ES-I3 (cell line): ENCODE measurements around the gene GNPNAT1.
"Not testable (repeated sequence)": the region's sequence is repeated elsewhere in the genome, so short reads cannot be mapped to it uniquely, and the experiment has no call there.

ENCODE experiments used
- H3K36me3 ChIP-seq: 2 replicates; pipeline ENCODE4 v1.6.1; 2013; ENCODE audit warnings: mild to moderate bottlenecking, low read length, control low read depth, moderate library complexity; ENCODE audit not compliant: insufficient read depth
- H3K4me1 ChIP-seq: 2 replicates; pipeline ENCODE4 v1.6.1; 2013; ENCODE audit warnings: mild to moderate bottlenecking, control low read depth, low read length; ENCODE audit not compliant: insufficient read depth
- H3K9ac ChIP-seq: 2 replicates; pipeline ENCODE4 v1.6.1; 2013; ENCODE audit warnings: low read depth, mild to moderate bottlenecking, low read length, moderate library complexity
- H3K9me3 ChIP-seq: 2 replicates; pipeline ENCODE4 v1.6.1; 2013; ENCODE audit warnings: mild to moderate bottlenecking, low read length, moderate library complexity; ENCODE audit not compliant: control insufficient read depth, insufficient read depth

GNPNAT1 gene

GRCh38 chr14:52769887-52770286, 21.5 kb downstream of the GNPNAT1 start:
- H3K9ac ChIP-seq, result no peak overlapping the region
- H3K9me3 ChIP-seq, result no peaks in the 10 kb centered on the region
- H3K4me1 ChIP-seq, result no peaks in the 10 kb centered on the region
- no peaks in the 10 kb centered on the region; the same call in 1 of the 2 replicates for H3K36me3 ChIP-seq

- no peaks in the 10 kb centered on the region for H3K4me1 ChIP-seq
- no peak overlapping the region for H3K9ac ChIP-seq
- H3K36me3 ChIP-seq, result no peaks in the 10 kb centered on the region; the same call in 1 of the 2 replicates
- H3K9me3 ChIP-seq, result no peaks in the 10 kb centered on the region
Observed at GRCh38 chr14:52767058-52767833, 24.2 kb downstream of the GNPNAT1 start.

- not testable (repeated sequence) for H3K36me3 ChIP-seq, H3K4me1 ChIP-seq, H3K9ac ChIP-seq, H3K9me3 ChIP-seq
Observed at GRCh38 chr14:52762923-52763322, 28.5 kb downstream of the GNPNAT1 start.

- Histone ChIP-seq H3K36me3 (no peaks in the 10 kb centered on the region), H3K4me1 (no peaks in the 10 kb centered on the region), H3K9me3 (no peaks in the 10 kb centered on the region), H3K9ac (no peak overlapping the region)
Observed at GRCh38 chr14:52759145-52759544, 32.3 kb downstream of the GNPNAT1 start.

DNA sequence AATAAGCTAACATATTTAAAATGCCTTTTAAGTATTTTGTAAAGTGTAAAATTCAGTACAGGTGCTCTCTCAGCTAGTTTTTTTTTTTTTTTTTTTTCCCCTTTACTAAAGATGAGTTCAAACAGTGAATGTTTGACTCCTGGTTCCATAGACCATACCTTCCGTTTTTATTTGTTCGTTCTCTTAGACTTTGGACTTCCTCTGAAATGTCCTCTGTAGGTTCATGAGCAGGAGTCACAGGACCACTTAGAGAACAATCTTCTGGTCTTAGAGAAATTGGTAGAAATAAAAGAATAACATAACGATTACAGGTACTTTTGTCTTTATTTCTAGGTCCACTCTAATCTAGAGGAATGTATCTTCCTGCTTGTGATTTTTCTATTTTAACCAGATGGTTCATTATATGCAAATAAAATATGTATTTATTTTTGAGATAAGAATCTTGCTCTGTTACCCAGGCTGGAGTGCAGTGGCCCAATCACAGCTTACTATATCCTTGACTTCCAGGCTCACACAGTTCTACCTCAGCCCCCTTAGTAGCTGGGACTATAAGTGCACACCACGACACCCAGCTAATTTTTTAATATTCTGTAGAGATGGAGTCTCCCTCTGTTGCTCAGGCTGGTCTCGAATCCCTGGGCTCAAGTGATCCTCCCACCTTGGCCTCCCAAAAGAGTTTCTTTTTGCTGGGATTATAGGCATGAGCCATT, 35.6 kb downstream of the GNPNAT1 start:
- Histone ChIP-seq H3K4me1 (no peaks in the 10 kb centered on the region), H3K9me3 (no peaks in the 10 kb centered on the region), H3K9ac (no peak overlapping the region), H3K36me3 (no peaks in the 10 kb centered on the region)

DNA sequence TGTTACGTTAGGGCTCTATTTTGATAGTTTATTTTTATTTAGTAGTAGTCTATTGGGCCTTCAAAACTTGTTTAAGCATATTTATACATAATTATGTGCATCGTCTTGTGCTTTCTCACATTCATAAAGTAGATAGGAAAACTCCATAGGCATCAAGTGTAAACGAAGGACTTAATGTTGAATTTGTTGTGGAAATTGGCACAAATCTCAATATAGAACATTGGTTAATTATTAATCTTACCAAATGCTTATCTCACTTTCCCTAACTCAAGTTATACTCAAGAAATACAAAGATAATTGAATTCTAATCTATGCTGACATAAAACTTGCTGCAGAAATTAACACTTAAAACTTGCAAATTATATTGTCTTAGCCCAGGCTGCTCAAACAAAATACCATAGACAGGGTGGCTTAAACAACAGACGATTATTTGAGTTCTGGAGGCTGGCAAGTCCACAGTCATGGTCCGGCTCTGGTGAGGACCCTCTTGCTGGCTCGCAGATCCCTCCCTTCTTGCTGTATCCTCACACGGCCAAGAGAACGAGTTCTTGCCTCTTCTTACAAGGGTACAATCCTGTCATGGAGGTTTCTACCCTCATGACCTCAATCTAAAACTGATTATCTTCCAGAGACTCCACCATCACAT, 42.6 kb downstream of the GNPNAT1 start:
- Histone ChIP-seq H3K4me1 (no peaks in the 10 kb centered on the region), H3K36me3 (no peaks in the 10 kb centered on the region), H3K9me3 (no peaks in the 10 kb centered on the region)

DNA sequence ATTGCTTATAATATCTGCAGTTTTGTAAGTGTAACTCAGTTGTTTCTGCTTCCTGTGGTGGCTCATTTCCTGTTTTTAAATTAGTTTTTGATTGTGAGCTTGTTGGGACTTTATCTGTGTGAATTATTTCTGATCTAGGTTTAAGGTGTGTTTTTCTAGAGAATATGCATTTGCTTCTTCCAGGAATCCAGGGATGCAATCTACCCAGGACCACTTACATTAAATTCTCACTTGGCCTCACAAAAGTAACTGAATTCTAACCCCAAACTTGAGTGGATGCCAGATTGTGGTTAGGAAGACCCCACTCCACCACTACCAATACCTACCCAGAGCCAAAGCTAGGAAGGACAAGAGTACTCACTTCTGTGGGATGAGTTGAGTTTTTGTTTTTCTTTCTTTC, 49.5 kb downstream of the GNPNAT1 start:
- H3K9me3 ChIP-seq, result no peaks in the 10 kb centered on the region
- peaks cover 3% of the 10 kb centered on the region; the same call in 1 of the 2 replicates for H3K4me1 ChIP-seq
- H3K36me3 ChIP-seq, result no peaks in the 10 kb centered on the region
- H3K9ac ChIP-seq, result no peak overlapping the region

More for the DNA sequence above, 42.6 kb downstream of the GNPNAT1 start:
- no peak overlapping the region for H3K9ac ChIP-seq

DNA sequence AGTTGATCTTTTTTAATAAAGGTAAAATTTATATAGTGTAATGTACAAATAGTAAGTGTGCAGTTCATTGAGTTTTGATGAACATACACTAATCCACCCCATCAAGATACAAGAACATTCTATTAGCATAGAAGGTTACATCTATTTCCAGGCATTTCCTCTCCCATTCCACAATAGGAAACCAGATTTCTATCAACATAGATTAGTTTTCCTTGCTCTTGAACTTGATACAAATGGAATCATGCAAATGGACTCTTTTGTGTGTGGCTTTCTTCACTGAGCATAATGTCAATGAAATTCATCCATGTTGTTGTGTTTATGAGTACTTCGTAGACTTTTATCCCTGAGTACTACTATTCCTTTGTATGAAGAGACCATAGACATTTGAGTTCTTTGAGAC, 50.7 kb downstream of the GNPNAT1 start:
- Histone ChIP-seq H3K9me3 (no peaks in the 10 kb centered on the region), H3K4me1 (peaks cover 3% of the 10 kb centered on the region; the same call in 1 of the 2 replicates), H3K9ac (no peak overlapping the region), H3K36me3 (no peaks in the 10 kb centered on the region)

- H3K9ac ChIP-seq, result no peak overlapping the region
- no peaks in the 10 kb centered on the region for H3K9me3 ChIP-seq
- H3K4me1 ChIP-seq, result peaks cover 4% of the 10 kb centered on the region; the same call in 1 of the 2 replicates
- no peaks in the 10 kb centered on the region for H3K36me3 ChIP-seq
Observed at GRCh38 chr14:52738409-52738808, 53.0 kb downstream of the GNPNAT1 start.

DNA sequence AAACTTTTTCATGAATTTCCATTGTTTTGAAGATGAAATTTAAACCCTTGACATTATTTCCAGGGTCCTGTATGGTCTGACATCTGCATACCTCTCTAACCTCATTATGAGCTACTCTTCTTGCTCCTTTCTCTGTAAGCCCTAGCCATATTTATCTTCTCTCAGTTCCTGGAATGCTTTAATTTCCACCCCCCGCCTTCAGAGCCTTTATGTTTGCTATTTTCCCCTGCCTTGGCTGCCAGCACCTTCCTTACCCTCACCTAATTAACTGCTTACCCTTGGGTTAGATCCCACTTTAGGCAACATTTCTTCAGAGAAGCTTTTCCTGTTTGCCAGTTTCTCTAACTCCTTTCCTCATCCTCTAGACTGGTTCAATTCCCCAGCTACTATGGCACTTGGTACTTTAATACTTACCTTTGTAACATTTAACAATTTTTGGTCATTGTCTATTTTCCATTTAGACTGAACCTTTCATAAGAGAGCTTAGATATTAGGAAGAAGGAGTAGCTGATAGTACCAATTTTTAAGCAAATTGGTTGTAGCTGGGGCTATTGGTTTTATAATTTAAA, 55.4 kb downstream of the GNPNAT1 start:
- peaks cover 7% of the 10 kb centered on the region; the same call in 1 of the 2 replicates for H3K4me1 ChIP-seq
- no peaks in the 10 kb centered on the region for H3K36me3 ChIP-seq
- H3K9me3 ChIP-seq, result no peaks in the 10 kb centered on the region
- no peak overlapping the region for H3K9ac ChIP-seq

GRCh38 chr14:52733824-52734223, 57.6 kb downstream of the GNPNAT1 start:
- H3K36me3 ChIP-seq, result no peaks in the 10 kb centered on the region
- 0 out of 2 replicates have a peak, but pooled peaks cover 4% of the 10 kb centered on the region for H3K4me1 ChIP-seq

GRCh38 chr14:52730709-52731111, 60.7 kb downstream of the GNPNAT1 start:
- H3K4me1 ChIP-seq, result 0 out of 2 replicates have a peak, but pooled peaks cover 4% of the 10 kb centered on the region
- no peaks in the 10 kb centered on the region for H3K9me3 ChIP-seq
- peak overlapping the region; percentile 79 for H3K9ac ChIP-seq
- H3K36me3 ChIP-seq, result no peaks in the 10 kb centered on the region

More at GRCh38 chr14:52733824-52734223, 57.6 kb downstream of the GNPNAT1 start:
- H3K9ac ChIP-seq, result peak overlapping the region; percentile 23; the same call in 1 of the 2 replicates
- H3K9me3 ChIP-seq, result no peaks in the 10 kb centered on the region

- no peaks in the 10 kb centered on the region for H3K36me3 ChIP-seq
- H3K9ac ChIP-seq, result peak within 1 kb of the TSS; percentile 79
- H3K4me1 ChIP-seq, result 0 out of 2 replicates have a peak, but pooled peaks cover 4% of the 10 kb centered on the region
- H3K9me3 ChIP-seq, result no peaks in the 10 kb centered on the region
Observed at GRCh38 chr14:52729925-52730708, 61.3 kb downstream of the GNPNAT1 start, which contains the start of gene STYX. Gene STYX, plus strand, starts transcription at chr14:52730166. Its CDS starts 309 bp downstream, at chr14:52730475.
